K562 (cell line): ENCODE data around the gene RALA. TPM values are rescaled to one million over a fixed set of nuclear protein-coding genes. Genes with fewer than 3 reads are reported as not detected.
A peak's percentile ranks its signal among the peaks of the same experiment; 100 is the strongest.

Experiments used
- ARNT ChIP-seq, 2 experiments: fragments of 450-650 bp; IDR thresholded peaks; 2 replicates each; pipeline ENCODE4 v1.6.1; 2016; ENCODE audit warnings: mild to moderate bottlenecking in 1 of 2
- BDP1 ChIP-seq: IDR thresholded peaks from 3 replicates; pipeline ENCODE4 v1.6.1; 2011; ENCODE audit not compliant: insufficient read length, insufficient read depth
- ERF ChIP-seq: fragments of 450-650 bp; formaldehyde crosslinking; IDR thresholded peaks from 2 replicates; pipeline ENCODE4 v1.4.0; 2020; ENCODE audit warnings: mild to moderate bottlenecking, mixed read lengths
- HNRNPK ChIP-seq: fragments of 200-400 bp; formaldehyde crosslinking; IDR thresholded peaks from one replicate; pipeline ENCODE4 v1.6.1; 2018; ENCODE audit warnings: mild to moderate bottlenecking, low read depth, low read length; ENCODE audit not compliant: poor library complexity, severe bottlenecking
- NBN ChIP-seq: fragments of 450-650 bp; IDR thresholded peaks from 2 replicates; pipeline ENCODE4 v1.6.1; 2016; ENCODE audit warnings: low read depth, mild to moderate bottlenecking
- RBM25 ChIP-seq: fragments of 200-400 bp; formaldehyde crosslinking; IDR thresholded peaks from 2 replicates; pipeline ENCODE4 v1.6.1; 2018; ENCODE audit warnings: low read length, low read depth, moderate library complexity; ENCODE audit not compliant: severe bottlenecking
- RUNX1 ChIP-seq: sonication (generic); IDR thresholded peaks from 2 replicates; pipeline ENCODE4 v1.6.1; 2016; ENCODE audit warnings: antibody characterized with exemption, low read depth
- SIRT6 ChIP-seq: IDR thresholded peaks from one replicate; pipeline ENCODE4 v1.6.1; 2012; ENCODE audit warnings: low read depth, mild to moderate bottlenecking, control low read depth, inconsistent platforms, low read length, moderate library complexity
- SPI1 ChIP-seq: IDR thresholded peaks from 2 replicates; pipeline ENCODE4 v1.6.1; 2011; ENCODE audit warnings: low read depth, low read length, control low read depth, borderline replicate concordance
- TARDBP ChIP-seq: fragments of 450-650 bp; IDR thresholded peaks from 2 replicates; pipeline ENCODE4 v1.6.1; 2016
- ZNF239 ChIP-seq: fragments of 250-450 bp; sonication (Bioruptor Pico); IDR thresholded peaks from 2 replicates; pipeline ENCODE4 v1.4.0; 2020; ENCODE audit warnings: mild to moderate bottlenecking
- polyA plus RNA-seq, 8 experiments: library from polyadenylated mRNA; depleted of rRNA in 4 of 8; stranded (reverse) in 5 of 8; unstranded in 3 of 8; fragments of >200 nt; fragmentation: Nextera tagmentation in 2 of 8; fragmentation: Illumina TruSeq in 1 of 8; extraction: Ambion mirVana in 2 of 8; extraction: Trizol in 1 of 8; gene quantifications; 2 replicates each; pipeline versions ENCODE4 v1.2.1 to v1.2.3, GENCODE V29; 2011 to 2014; ENCODE audit warnings: inconsistent platforms in 1 of 8, missing spikeins in 1 of 8
- total RNA-seq, 7 experiments: library from RNA; depleted of rRNA in 6 of 7; stranded (reverse); fragments of >200 nt in 6 of 7; fragmentation: Illumina TruSeq in 2 of 7; extraction: Trizol in 2 of 7; gene quantifications; 2 replicates each; pipeline versions ENCODE4 v1.2.1 to v1.2.3, GENCODE V29; 2011 to 2021; ENCODE audit warnings: low replicate concordance in 1 of 7
- TF ChIP-seq, protein P1 (sequence below): sonication (generic); formaldehyde crosslinking; IDR thresholded peaks from 2 replicates; pipeline ENCODE4 v1.8.0; 2022; ENCODE audit warnings: mild to moderate bottlenecking, missing genetic modification reagents
- TF ChIP-seq, protein P2 (sequence below): sonication (generic); formaldehyde crosslinking; IDR thresholded peaks from 2 replicates; pipeline ENCODE4 v1.8.0; 2022; ENCODE audit warnings: missing genetic modification reagents, mild to moderate bottlenecking, moderate library complexity, borderline replicate concordance
- TF ChIP-seq, protein P3 (sequence below): sonication (generic); formaldehyde crosslinking; IDR thresholded peaks from 2 replicates; pipeline ENCODE4 v1.9.0; 2022; ENCODE audit warnings: mild to moderate bottlenecking, missing genetic modification reagents
- TF ChIP-seq, protein P4 (sequence below): fragments of 450-650 bp; IDR thresholded peaks from 2 replicates; pipeline ENCODE4 v1.6.1; 2017; ENCODE audit warnings: antibody characterized with exemption, mild to moderate bottlenecking

Gene RALA
- total and polyA plus RNA-seq, 9 of the 15 experiments (the other 6 are each of a cell fraction or from before 2014, with no cell fraction given): 7.2 to 28.0 (median 25.7) TPM

DNA sequence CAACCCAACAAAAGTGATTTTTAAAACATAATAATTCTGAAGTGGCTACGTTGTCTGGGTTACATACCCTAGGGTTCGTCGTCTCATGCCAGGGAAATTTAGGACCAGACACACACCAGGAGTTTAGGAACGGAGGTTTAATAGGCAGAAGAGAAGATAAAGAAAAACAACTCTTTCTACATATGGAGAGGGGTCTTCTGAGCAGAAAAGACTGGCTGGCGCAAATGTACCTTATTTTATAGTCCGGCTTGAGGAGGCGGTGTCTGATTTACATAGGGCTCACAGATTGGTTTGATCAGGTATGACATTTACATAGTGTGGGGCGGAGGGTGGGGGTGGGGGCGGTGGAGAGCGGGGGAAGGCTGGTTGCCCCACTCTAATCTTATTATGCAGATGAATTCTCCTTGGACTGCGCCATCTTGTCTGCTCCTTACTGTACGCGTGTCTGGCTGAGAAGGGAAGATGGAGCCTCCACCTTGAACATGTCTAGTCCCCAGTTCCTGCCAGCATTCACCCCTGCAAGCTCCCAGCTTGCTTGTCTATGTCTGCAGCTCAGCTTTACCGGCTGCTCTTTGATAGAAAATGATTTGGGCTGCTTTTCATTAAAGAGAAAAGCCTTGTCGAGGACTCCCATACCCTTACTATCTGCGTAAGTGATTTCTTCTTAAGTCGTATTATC lies 98.7 kb downstream of the RALA start (continued):
- TF ChIP-seq HNRNPK (no peak), ZNF239 (CRISPR knock-in tag) (no peak), NBN (no peak), RUNX1 (no peak), ERF (no peak), ARNT (IDR thresholded peaks at IDR 0.05) (peak in 1 of 2 experiments; percentile 21; a peak in 1 of 4 replicates), SPI1 (no peak), BDP1 (no peak), TARDBP (no peak), RBM25 (no peak), SIRT6 (no peak)
- TF ChIP-seq, protein P1, sequence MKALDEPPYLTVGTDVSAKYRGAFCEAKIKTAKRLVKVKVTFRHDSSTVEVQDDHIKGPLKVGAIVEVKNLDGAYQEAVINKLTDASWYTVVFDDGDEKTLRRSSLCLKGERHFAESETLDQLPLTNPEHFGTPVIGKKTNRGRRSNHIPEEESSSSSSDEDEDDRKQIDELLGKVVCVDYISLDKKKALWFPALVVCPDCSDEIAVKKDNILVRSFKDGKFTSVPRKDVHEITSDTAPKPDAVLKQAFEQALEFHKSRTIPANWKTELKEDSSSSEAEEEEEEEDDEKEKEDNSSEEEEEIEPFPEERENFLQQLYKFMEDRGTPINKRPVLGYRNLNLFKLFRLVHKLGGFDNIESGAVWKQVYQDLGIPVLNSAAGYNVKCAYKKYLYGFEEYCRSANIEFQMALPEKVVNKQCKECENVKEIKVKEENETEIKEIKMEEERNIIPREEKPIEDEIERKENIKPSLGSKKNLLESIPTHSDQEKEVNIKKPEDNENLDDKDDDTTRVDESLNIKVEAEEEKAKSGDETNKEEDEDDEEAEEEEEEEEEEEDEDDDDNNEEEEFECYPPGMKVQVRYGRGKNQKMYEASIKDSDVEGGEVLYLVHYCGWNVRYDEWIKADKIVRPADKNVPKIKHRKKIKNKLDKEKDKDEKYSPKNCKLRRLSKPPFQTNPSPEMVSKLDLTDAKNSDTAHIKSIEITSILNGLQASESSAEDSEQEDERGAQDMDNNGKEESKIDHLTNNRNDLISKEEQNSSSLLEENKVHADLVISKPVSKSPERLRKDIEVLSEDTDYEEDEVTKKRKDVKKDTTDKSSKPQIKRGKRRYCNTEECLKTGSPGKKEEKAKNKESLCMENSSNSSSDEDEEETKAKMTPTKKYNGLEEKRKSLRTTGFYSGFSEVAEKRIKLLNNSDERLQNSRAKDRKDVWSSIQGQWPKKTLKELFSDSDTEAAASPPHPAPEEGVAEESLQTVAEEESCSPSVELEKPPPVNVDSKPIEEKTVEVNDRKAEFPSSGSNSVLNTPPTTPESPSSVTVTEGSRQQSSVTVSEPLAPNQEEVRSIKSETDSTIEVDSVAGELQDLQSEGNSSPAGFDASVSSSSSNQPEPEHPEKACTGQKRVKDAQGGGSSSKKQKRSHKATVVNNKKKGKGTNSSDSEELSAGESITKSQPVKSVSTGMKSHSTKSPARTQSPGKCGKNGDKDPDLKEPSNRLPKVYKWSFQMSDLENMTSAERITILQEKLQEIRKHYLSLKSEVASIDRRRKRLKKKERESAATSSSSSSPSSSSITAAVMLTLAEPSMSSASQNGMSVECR (CRISPR knock-in tag): no peak
- TF ChIP-seq, protein P2, sequence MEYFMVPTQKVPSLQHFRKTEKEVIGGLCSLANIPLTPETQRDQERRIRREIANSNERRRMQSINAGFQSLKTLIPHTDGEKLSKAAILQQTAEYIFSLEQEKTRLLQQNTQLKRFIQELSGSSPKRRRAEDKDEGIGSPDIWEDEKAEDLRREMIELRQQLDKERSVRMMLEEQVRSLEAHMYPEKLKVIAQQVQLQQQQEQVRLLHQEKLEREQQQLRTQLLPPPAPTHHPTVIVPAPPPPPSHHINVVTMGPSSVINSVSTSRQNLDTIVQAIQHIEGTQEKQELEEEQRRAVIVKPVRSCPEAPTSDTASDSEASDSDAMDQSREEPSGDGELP (CRISPR knock-in tag): no peak
- TF ChIP-seq, protein P3, sequence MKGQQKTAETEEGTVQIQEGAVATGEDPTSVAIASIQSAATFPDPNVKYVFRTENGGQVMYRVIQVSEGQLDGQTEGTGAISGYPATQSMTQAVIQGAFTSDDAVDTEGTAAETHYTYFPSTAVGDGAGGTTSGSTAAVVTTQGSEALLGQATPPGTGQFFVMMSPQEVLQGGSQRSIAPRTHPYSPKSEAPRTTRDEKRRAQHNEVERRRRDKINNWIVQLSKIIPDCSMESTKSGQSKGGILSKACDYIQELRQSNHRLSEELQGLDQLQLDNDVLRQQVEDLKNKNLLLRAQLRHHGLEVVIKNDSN (CRISPR knock-in tag): no peak
- TF ChIP-seq, protein P4, sequence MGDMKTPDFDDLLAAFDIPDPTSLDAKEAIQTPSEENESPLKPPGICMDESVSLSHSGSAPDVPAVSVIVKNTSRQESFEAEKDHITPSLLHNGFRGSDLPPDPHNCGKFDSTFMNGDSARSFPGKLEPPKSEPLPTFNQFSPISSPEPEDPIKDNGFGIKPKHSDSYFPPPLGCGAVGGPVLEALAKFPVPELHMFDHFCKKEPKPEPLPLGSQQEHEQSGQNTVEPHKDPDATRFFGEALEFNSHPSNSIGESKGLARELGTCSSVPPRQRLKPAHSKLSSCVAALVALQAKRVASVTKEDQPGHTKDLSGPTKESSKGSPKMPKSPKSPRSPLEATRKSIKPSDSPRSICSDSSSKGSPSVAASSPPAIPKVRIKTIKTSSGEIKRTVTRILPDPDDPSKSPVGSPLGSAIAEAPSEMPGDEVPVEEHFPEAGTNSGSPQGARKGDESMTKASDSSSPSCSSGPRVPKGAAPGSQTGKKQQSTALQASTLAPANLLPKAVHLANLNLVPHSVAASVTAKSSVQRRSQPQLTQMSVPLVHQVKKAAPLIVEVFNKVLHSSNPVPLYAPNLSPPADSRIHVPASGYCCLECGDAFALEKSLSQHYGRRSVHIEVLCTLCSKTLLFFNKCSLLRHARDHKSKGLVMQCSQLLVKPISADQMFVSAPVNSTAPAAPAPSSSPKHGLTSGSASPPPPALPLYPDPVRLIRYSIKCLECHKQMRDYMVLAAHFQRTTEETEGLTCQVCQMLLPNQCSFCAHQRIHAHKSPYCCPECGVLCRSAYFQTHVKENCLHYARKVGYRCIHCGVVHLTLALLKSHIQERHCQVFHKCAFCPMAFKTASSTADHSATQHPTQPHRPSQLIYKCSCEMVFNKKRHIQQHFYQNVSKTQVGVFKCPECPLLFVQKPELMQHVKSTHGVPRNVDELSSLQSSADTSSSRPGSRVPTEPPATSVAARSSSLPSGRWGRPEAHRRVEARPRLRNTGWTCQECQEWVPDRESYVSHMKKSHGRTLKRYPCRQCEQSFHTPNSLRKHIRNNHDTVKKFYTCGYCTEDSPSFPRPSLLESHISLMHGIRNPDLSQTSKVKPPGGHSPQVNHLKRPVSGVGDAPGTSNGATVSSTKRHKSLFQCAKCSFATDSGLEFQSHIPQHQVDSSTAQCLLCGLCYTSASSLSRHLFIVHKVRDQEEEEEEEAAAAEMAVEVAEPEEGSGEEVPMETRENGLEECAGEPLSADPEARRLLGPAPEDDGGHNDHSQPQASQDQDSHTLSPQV: peak; percentile 69
